Measurements from ENCODE around the gene C19orf44. TPM values are rescaled to one million over a fixed set of nuclear protein-coding genes. Genes with fewer than 3 reads are reported as not detected.

The C19orf44 gene
- total RNA-seq, 6 donors from 2014 or later = 4.3 to 26.2 (median 5.7) TPM

DNA sequence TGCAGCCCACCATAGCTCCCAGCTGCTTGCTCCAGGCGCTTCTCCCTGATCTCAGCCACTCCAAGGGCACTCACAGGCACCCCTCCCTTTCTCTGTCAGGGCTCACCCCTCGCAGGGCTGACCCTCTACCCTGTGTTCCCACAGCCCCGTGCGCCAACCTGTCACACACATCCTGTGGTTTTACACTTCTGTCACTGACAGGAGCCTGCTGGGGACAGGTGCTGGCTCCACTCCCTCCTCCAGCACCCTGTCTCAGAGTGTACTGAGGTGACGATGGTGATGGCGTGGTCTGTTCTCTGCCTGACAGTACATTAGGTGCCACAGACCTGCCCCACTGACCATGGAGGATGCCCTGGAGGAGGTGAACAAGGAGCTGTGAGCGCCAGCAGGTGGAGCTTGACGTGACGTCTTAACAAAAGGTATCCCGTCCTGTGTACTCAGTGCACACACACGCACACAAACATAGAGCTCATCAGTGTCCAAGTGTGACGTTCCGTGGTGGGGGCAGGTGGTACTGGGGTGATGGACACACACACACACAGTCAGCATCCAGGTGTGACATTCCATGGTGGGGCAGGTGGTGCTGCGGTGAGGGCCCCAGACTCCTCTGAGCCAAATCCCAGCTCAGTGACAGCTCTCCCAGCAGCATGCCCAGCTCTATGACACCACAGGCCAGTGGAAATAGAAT, 20.9 kb downstream of the C19orf44 start:
- ATAC-seq (ENCODE audit: low FRiP score in 2 of 2) (no peak), DNase-seq (no peak)
- no peak overlapping the region for H3K27ac ChIP-seq
- H3K36me3 ChIP-seq = peaks cover 40 to 89% (median 55%) of the 10 kb centered on the region in 4 donors
- no peaks in the 10 kb centered on the region for H3K27me3 ChIP-seq
- no peak for TF ChIP-seq POLR2A (IDR thresholded peaks at IDR 0.05)
- no peak for TF ChIP-seq EP300 (IDR thresholded peaks at IDR 0.05)
- no peak for TF ChIP-seq CTCF (IDR thresholded peaks at IDR 0.05)
- no peak for TF ChIP-seq POLR2AphosphoS5 (IDR thresholded peaks at IDR 0.05)
- no peaks in the 10 kb centered on the region for H3K4me1 ChIP-seq
- H3K4me3 ChIP-seq = no peak overlapping the region
- H3K9me3 ChIP-seq = no peaks in the 10 kb centered on the region
- 80 to 83% methylated on average over 11 to 14 of the region's 14 CpGs for WGBS, 2 donors

DNA sequence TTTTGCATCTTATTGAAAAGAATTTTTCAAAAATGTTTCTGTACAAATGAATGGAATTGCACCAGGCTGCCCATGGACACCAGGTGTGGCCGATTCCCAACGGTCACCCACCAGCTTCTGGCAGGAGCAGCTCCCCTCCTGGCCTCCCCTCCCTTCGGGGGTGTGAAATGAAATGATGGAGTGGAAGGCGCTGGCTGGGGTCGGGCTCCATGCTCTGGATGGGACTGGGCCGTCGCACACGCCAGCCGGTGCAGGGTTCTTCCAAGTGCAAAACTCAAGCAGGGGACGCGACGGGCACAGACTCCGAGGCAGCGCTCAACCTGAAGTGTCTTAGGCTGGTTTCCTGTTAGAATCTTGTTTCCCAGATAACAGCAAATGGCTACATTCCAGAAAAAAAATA, 21.9 kb downstream of the C19orf44 start:
- no peak for DNase-seq
- Histone ChIP-seq H3K4me1 (no peaks in the 10 kb centered on the region), H3K27ac (no peak overlapping the region), H3K9me3 (no peaks in the 10 kb centered on the region), H3K27me3 (no peaks in the 10 kb centered on the region), H3K4me3 (no peak overlapping the region), H3K36me3 (peaks cover 46 to 93% (median 63%) of the 10 kb centered on the region in 4 donors)
- 89 to 91% methylated on average over 8 to 14 of the region's 14 CpGs for WGBS, 2 donors
- no peak for ATAC-seq (ENCODE audit: low FRiP score in 2 of 2)
- TF ChIP-seq POLR2AphosphoS5 (IDR thresholded peaks at IDR 0.05) (no peak), POLR2A (IDR thresholded peaks at IDR 0.05) (no peak), CTCF (IDR thresholded peaks at IDR 0.05) (no peak), EP300 (IDR thresholded peaks at IDR 0.05) (no peak)

- ATAC-seq (ENCODE audit: low FRiP score in 2 of 2) (no peak), DNase-seq (no peak)
- H3K27ac ChIP-seq = no peak overlapping the region
- H3K36me3 ChIP-seq = peaks cover 49 to 93% (median 66%) of the 10 kb centered on the region in 4 donors
- H3K27me3 ChIP-seq = no peaks in the 10 kb centered on the region
- TF ChIP-seq POLR2A (IDR thresholded peaks at IDR 0.05) (no peak), POLR2AphosphoS5 (IDR thresholded peaks at IDR 0.05) (no peak), EP300 (IDR thresholded peaks at IDR 0.05) (no peak), CTCF (IDR thresholded peaks at IDR 0.05) (no peak)
- H3K9me3 ChIP-seq = no peaks in the 10 kb centered on the region
- no peaks in the 10 kb centered on the region for H3K4me1 ChIP-seq
- no peak overlapping the region for H3K4me3 ChIP-seq
- 79 to 89% methylated on average over 33 of the region's 33 CpGs for WGBS, 2 donors
These were observed 22.5 kb downstream of the C19orf44 start for GRCh38 chr19:16518483-16519229.

GRCh38 chr19:16519230-16519687, 23.1 kb downstream of the C19orf44 start:
- no peak for DNase-seq

More at GRCh38 chr19:16519230-16519687, 23.1 kb downstream of the C19orf44 start:
- Histone ChIP-seq H3K9me3 (no peaks in the 10 kb centered on the region), H3K4me3 (no peak overlapping the region), H3K27ac (no peak overlapping the region), H3K27me3 (no peaks in the 10 kb centered on the region), H3K4me1 (no peaks in the 10 kb centered on the region), H3K36me3 (peaks cover 49 to 97% (median 71%) of the 10 kb centered on the region in 4 donors)
- 95% methylated on average over 24 of the region's 24 CpGs for WGBS, 2 donors
- no peak for ATAC-seq (ENCODE audit: low FRiP score in 2 of 2)
- TF ChIP-seq CTCF (IDR thresholded peaks at IDR 0.05) (no peak), POLR2A (IDR thresholded peaks at IDR 0.05) (no peak), POLR2AphosphoS5 (IDR thresholded peaks at IDR 0.05) (no peak), EP300 (IDR thresholded peaks at IDR 0.05) (no peak)
